ENCODE measurements around the gene ATP6AP2. TPM values are rescaled to one million over a fixed set of nuclear protein-coding genes. Genes with fewer than 3 reads are reported as not detected.

Gene ATP6AP2
- total and polyA plus RNA-seq, 2 of the 8 experiments (the other 6 are each of a cell fraction or from before 2014, with no cell fraction given) = 66.0 to 86.2 TPM

GRCh38 chrX:40637687-40638086 lies 56.9 kb downstream of the ATP6AP2 start (continued):
- TF ChIP-seq RNF2 (IDR thresholded peaks at IDR 0.05; ENCODE audit: borderline replicate concordance, low read depth, low read length, missing control alignments, poor library complexity, severe bottlenecking) = no peak
- TF ChIP-seq CREB1 (IDR thresholded peaks at IDR 0.05) = no peak
